PFSK-1 (cell line): ENCODE results near the gene GPLD1.

Experiments
- POLR2AphosphoS5 ChIP-seq: IDR thresholded peaks from 2 replicates; pipeline ENCODE4 v1.6.1; 2012; ENCODE audit warnings: low read depth, mild to moderate bottlenecking, control low read depth, low read length, moderate library complexity
- REST ChIP-seq, 2 experiments: IDR thresholded peaks; 2 replicates each; pipeline versions ENCODE4 v1.6.1 to v1.8.0; 2011 to 2012; ENCODE audit warnings: low read depth in 2 of 2, low read length in 2 of 2, control low read depth in 1 of 2, inconsistent platforms in 1 of 2, mild to moderate bottlenecking in 1 of 2, moderate library complexity in 1 of 2; ENCODE audit not compliant: insufficient read depth in 1 of 2
- SIN3A ChIP-seq: IDR thresholded peaks from 2 replicates; pipeline ENCODE4 v1.6.1; 2012; ENCODE audit warnings: mild to moderate bottlenecking, low read length, moderate library complexity, borderline replicate concordance; ENCODE audit not compliant: insufficient read depth
- TAF1 ChIP-seq: IDR thresholded peaks from 2 replicates; pipeline ENCODE4 v1.6.1; 2012; ENCODE audit warnings: low read length, control low read depth, borderline replicate concordance; ENCODE audit not compliant: insufficient read depth

DNA sequence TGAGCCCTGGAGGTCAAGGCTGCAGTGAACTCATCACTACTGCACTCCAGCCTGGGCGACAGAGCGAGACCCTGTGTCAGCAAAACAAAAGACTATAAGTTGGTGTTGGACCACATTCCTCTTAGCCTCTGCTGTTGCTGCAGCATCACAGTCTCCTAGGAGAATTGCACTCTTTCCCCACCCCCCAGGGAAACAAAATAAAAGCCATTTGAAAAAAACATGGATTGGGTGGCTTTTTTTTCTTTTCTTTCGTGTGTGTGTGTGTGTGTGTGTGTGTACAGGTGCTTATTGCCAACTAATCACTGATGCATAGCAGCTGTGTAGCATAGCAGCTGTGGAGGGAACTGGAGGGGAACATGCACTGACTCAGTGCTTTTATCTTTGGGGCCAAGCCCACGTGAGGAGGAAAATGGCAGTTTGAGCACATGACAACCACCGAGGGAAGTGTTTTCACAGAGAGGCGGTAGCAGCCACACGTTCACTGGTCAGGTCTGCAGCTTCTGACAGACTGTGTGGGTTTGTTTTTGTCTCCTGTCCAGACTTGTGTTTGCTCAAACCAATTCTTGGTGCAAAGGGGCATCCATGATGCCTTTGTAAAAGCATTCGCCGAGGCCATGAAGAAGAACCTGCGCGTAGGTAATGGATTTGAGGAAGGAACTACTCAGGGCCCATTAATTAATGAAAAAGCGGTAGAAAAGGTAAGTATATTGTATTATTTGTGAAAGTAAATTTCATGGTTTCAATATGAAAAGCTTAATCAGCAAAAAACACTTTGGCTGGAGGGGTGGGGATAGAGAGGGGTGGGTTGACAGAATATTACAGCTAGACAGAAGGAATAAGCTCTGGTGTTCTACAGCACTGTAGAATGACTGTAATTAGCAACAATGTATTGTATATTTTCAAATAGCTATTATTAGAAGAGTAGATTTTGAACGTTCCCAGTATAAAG, 33.1 kb upstream of the GPLD1 start:
- TF ChIP-seq TAF1 (no peak), POLR2AphosphoS5 (no peak), REST (IDR thresholded peaks at IDR 0.05; ENCODE audit: insufficient read depth in 1 of 2, low read depth in 2 of 2, low read length in 2 of 2) (no peak), SIN3A (no peak)
